Pancreas (tissue), 10 donors: ENCODE data around the gene VPS26A. TPM values are rescaled to one million over a fixed set of nuclear protein-coding genes. Genes with fewer than 3 reads are reported as not detected.

Source experiments
- ATAC-seq, 4 donors: fragments of 200-7000 bp; cut with Tn5 transposase; one replicate each; pipeline versions ENCODE4 v1.8.0 to v1.9.1; 2020; ENCODE audit warnings: mild to moderate bottlenecking in 4 of 4, moderate library complexity in 4 of 4
- DNase-seq, 6 donors: peaks; one replicate each; pipeline ENCODE4 v3.0.0-alpha.2; 2020
- FAIRE-seq: peaks from 2 replicates; lab custom pipeline; 2012; peaks lifted over from hg19 to GRCh38; lab: Jason Lieb, UNC
- H3K27ac ChIP-seq, 4 donors: fragments of 200-600 bp; sonication (generic); 1 replicate in 3 of 4; 2 replicates in 1 of 4; pipeline versions ENCODE4 v1.5.0 to v1.8.0; 2020
- H3K27me3 ChIP-seq, 4 donors: fragments of 200-600 bp; one replicate each; pipeline ENCODE4 v1.8.0; 2021
- H3K36me3 ChIP-seq, 3 donors: fragments of 200-600 bp; sonication (generic) in 1 of 3; one replicate each; pipeline versions ENCODE4 v1.5.0 to v1.8.0; 2020 to 2021
- H3K4me1 ChIP-seq, 3 donors: fragments of 200-600 bp; one replicate each; pipeline ENCODE4 v1.8.0; 2021
- H3K4me3 ChIP-seq, 4 donors: fragments of 200-600 bp; sonication (generic) in 2 of 4; one replicate each; pipeline versions ENCODE4 v1.5.0 to v1.8.0; 2020 to 2021
- H3K9me3 ChIP-seq, 4 donors: fragments of 200-600 bp; one replicate each; pipeline ENCODE4 v1.8.0; 2021
- CTCF ChIP-seq, 4 donors: fragments of 200-600 bp; sonication (generic) in 3 of 4; IDR thresholded peaks; one replicate each; pipeline versions ENCODE4 v1.5.0 to v1.8.0; 2021; ENCODE audit warnings: antibody characterized with exemption in 4 of 4
- WGBS, 2 donors: extraction: QIAGEN DNeasy Blood & Tissue Kit; methylation state at CpG; one replicate each; pipeline ENCODE4 v1.1.7; 2013; 5-methylcytosine and 5-hydroxymethylcytosine counted together
- intact Hi-C, 3 donors: fragments of 100-400 bp; cut with DNase I; formaldehyde crosslinking; loops; one replicate each; pipeline versions ENCODE4 v1.11.1 to v1.14.2; 2022
- polyA plus RNA-seq, 2 donors: library from polyadenylated mRNA; stranded (reverse); fragments of 200-250 nt; gene quantifications; one replicate each; pipeline ENCODE4 v1.2.3, GENCODE V29; 2013
- total RNA-seq, 6 donors: library from RNA; stranded (reverse); fragmentation: NEBNext Ultra II Directional in 4 of 6; extraction: Animal tissue kit (Norgen Biotek cat#: 25700) in 4 of 6; gene quantifications; one replicate each; pipeline versions ENCODE4 v1.2.1 to v1.2.4, GENCODE V29; 2021 to 2023
- donor health status: healthy with polysubstance abuse.
- donor health status: DM: no; HTN: no; CAD: no; lungs with moderate emphysema.
- donor health status: DM: no; HTN: no; CAD: no.
- donor health status: control.
- donor health status: control.
- donor health status: Bipolar disorder and iron deficiency.
- donor health status: DM: yes; HTN: yes; CAD: no.
- donor health status: DM: no; HTN: no; CAD: no.
- donor health status: DM: no; HTN: no; CAD: no.
- donor health status: DM: yes; HTN: yes; CAD: no.

The VPS26A gene
- total and polyA plus RNA-seq, 8 donors, result 7.0 to 26.1 (median 16.4) TPM

GRCh38 chr10:69102440-69102839 is 21.5 kb upstream of the VPS26A start:
- no peaks in the 10 kb centered on the region for H3K36me3 ChIP-seq
- TF ChIP-seq CTCF (IDR thresholded peaks at IDR 0.05), result no peak
- DNase-seq, result no peak
- no peaks in the 10 kb centered on the region for H3K9me3 ChIP-seq
- no peaks in the 10 kb centered on the region for H3K4me1 ChIP-seq
- no peak overlapping the region for H3K4me3 ChIP-seq
- no peaks in the 10 kb centered on the region for H3K27me3 ChIP-seq
- intact Hi-C loops, result no loop called here
- FAIRE-seq, result no peak
- 67 to 89% methylated on average over 3 of the region's 3 CpGs for WGBS, 2 donors
- H3K27ac ChIP-seq, result no peak overlapping the region
- no peak for ATAC-seq

- ATAC-seq, result no peak
Observed at GRCh38 chr10:69103784-69104183, 20.2 kb upstream of the VPS26A start.

GRCh38 chr10:69104994-69105790 is 18.8 kb upstream of the VPS26A start:
- H3K36me3 ChIP-seq, result no peaks in the 10 kb centered on the region
- no peaks in the 10 kb centered on the region for H3K9me3 ChIP-seq
- no peak for DNase-seq
- WGBS, 2 donors, result 93 to 100% methylated on average over 1 of the region's 1 CpG
- no peak for ATAC-seq
- no peak overlapping the region for H3K27ac ChIP-seq
- intact Hi-C loops, result no loop called here
- H3K27me3 ChIP-seq, result no peaks in the 10 kb centered on the region
- no peak overlapping the region for H3K4me3 ChIP-seq
- no peak for TF ChIP-seq CTCF (IDR thresholded peaks at IDR 0.05)
- no peaks in the 10 kb centered on the region for H3K4me1 ChIP-seq
- FAIRE-seq, result no peak

More at GRCh38 chr10:69103784-69104183, 20.2 kb upstream of the VPS26A start:
- no peak for TF ChIP-seq CTCF (IDR thresholded peaks at IDR 0.05)
- Histone ChIP-seq H3K9me3 (no peaks in the 10 kb centered on the region), H3K27me3 (no peaks in the 10 kb centered on the region), H3K4me1 (no peaks in the 10 kb centered on the region), H3K36me3 (no peaks in the 10 kb centered on the region), H3K27ac (no peak overlapping the region), H3K4me3 (no peak overlapping the region)
- FAIRE-seq, result no peak
- WGBS, 2 donors, result 70 to 80% methylated on average over 7 of the region's 7 CpGs
- DNase-seq, result no peak
- intact Hi-C loops, result no loop called here

- intact Hi-C loops, result no loop called here
- DNase-seq, result no peak
- Histone ChIP-seq H3K4me3 (no peak overlapping the region), H3K4me1 (no peaks in the 10 kb centered on the region), H3K27ac (no peak overlapping the region), H3K9me3 (no peaks in the 10 kb centered on the region), H3K36me3 (no peaks in the 10 kb centered on the region), H3K27me3 (no peaks in the 10 kb centered on the region)
- no peak for FAIRE-seq
- no peak for ATAC-seq
- TF ChIP-seq CTCF (IDR thresholded peaks at IDR 0.05), result no peak
Observed at GRCh38 chr10:69107176-69107490, 16.8 kb upstream of the VPS26A start.

GRCh38 chr10:69107699-69108098 is 16.3 kb upstream of the VPS26A start:
- Histone ChIP-seq H3K36me3 (no peaks in the 10 kb centered on the region), H3K9me3 (no peaks in the 10 kb centered on the region), H3K4me3 (no peak overlapping the region), H3K4me1 (no peaks in the 10 kb centered on the region), H3K27ac (no peak overlapping the region), H3K27me3 (no peaks in the 10 kb centered on the region)
- no peak for ATAC-seq
- DNase-seq, result no peak
- TF ChIP-seq CTCF (IDR thresholded peaks at IDR 0.05), result no peak
- 83 to 85% methylated on average over 2 of the region's 2 CpGs for WGBS, 2 donors
- intact Hi-C loops, result no loop called here
- FAIRE-seq, result no peak
